Endothelial cell of umbilical vein (primary cell): ENCODE measurements around the gene PPP4C. TPM values are rescaled to one million over a fixed set of nuclear protein-coding genes. Genes with fewer than 3 reads are reported as not detected.
A peak's percentile ranks its signal among the peaks of the same experiment; 100 is the strongest.

Experiments used
- BruUV-seq: library from RNA; stranded (reverse); fragments of 400-500 nt; replicated peaks from 2 replicates; lab custom pipeline; 2021; lab: Mats Ljungman, UMichigan
- CTCF ChIA-PET: fragments of 300-600, 350-600 bp; sonication (Branson Sonifier 250); formaldehyde crosslinking; loops from one replicate; lab custom pipeline; 2021; ENCODE audit warnings: antibody characterized with exemption, inconsistent platforms; lab: Charles Lee
- POLR2A ChIA-PET: fragments of 300-600, 350-600 bp; sonication (Branson Sonifier 250); formaldehyde crosslinking; loops from one replicate; lab custom pipeline; 2021; ENCODE audit warnings: antibody characterized with exemption, inconsistent platforms; lab: Charles Lee
- DNase-seq: peaks from one replicate; pipeline ENCODE4 v3.0.0-alpha.2; 2011; ENCODE audit warnings: low read depth, low spot score
- FAIRE-seq: peaks from 2 replicates; lab custom pipeline; 2011; peaks lifted over from hg19 to GRCh38; lab: Jason Lieb, UNC
- H2AFZ ChIP-seq: 2 replicates; pipeline ENCODE4 v1.6.0; 2012; ENCODE audit warnings: low read depth, low read length, control low read depth, inconsistent platforms
- H3K27ac ChIP-seq: 2 replicates; pipeline ENCODE4 v1.5.1; 2011; ENCODE audit warnings: low read depth, mild to moderate bottlenecking, control low read depth, low read length, moderate library complexity; ENCODE audit not compliant: insufficient read depth
- H3K27me3 ChIP-seq, 2 experiments: 2 replicates each; pipeline versions ENCODE4 v1.6.0 to v1.6.1; 2011; ENCODE audit warnings: low read length in 2 of 2, mixed read lengths in 1 of 2; ENCODE audit not compliant: control insufficient read depth in 2 of 2, insufficient read depth in 2 of 2
- H3K36me3 ChIP-seq, 2 experiments: 2 replicates in 1 of 2; 3 replicates in 1 of 2; pipeline ENCODE4 v1.5.1; 2011; ENCODE audit warnings: low read length in 2 of 2, mild to moderate bottlenecking in 1 of 2, moderate library complexity in 1 of 2; ENCODE audit not compliant: control insufficient read depth in 2 of 2, insufficient read depth in 2 of 2; ENCODE audit errors: extremely low read depth in 1 of 2
- H3K4me1 ChIP-seq: 3 replicates; pipeline ENCODE4 v1.5.1; 2011; ENCODE audit warnings: mild to moderate bottlenecking, low read length; ENCODE audit not compliant: control insufficient read depth, insufficient read depth; ENCODE audit errors: extremely low read depth
- H3K4me2 ChIP-seq: 2 replicates; pipeline ENCODE4 v1.6.1; 2011; ENCODE audit warnings: low read length, control low read depth, mixed read lengths; ENCODE audit not compliant: insufficient read depth
- H3K4me3 ChIP-seq, 3 experiments: fragments of 200-600 bp in 1 of 3; sonication (generic), shearing (Covaris generic) in 1 of 3; replicated peaks in 1 of 3; 2 replicates each; pipeline ENCODE4 v1.5.1; 2011 to 2016; ENCODE audit warnings: control low read depth in 3 of 3, low read length in 3 of 3, mild to moderate bottlenecking in 2 of 3, inconsistent platforms in 1 of 3, low read depth in 1 of 3, moderate library complexity in 1 of 3; ENCODE audit not compliant: insufficient read depth in 1 of 3
- H3K79me2 ChIP-seq: 2 replicates; pipeline ENCODE4 v1.6.0; 2012; ENCODE audit warnings: low read length, inconsistent platforms; ENCODE audit not compliant: control insufficient read depth, insufficient read depth
- H3K9ac ChIP-seq: replicated peaks from 2 replicates; pipeline ENCODE3; 2011; ENCODE audit warnings: low read length, control low read depth; ENCODE audit not compliant: insufficient read depth; ENCODE audit errors: extremely low read depth
- H3K9me1 ChIP-seq: replicated peaks from 3 replicates; pipeline ENCODE4 v1.6.0; 2011; ENCODE audit warnings: mild to moderate bottlenecking, low read length; ENCODE audit not compliant: control insufficient read depth, insufficient read depth; ENCODE audit errors: extremely low read depth
- H3K9me3 ChIP-seq: replicated peaks from 2 replicates; pipeline ENCODE4 v1.5.1; 2012; ENCODE audit warnings: low read length, inconsistent platforms; ENCODE audit not compliant: control insufficient read depth, insufficient read depth
- H4K20me1 ChIP-seq: replicated peaks from 2 replicates; pipeline ENCODE3; 2011; ENCODE audit warnings: mild to moderate bottlenecking, low read length; ENCODE audit not compliant: control insufficient read depth, insufficient read depth; ENCODE audit errors: extremely low read depth
- MYC ChIP-seq: IDR thresholded peaks from one replicate; pipeline ENCODE4 v1.6.1; 2011; ENCODE audit warnings: mild to moderate bottlenecking, low read depth, low read length
- POLR2A ChIP-seq: IDR thresholded peaks from 2 replicates; pipeline ENCODE4 v1.6.1; 2012; ENCODE audit warnings: low read depth, mild to moderate bottlenecking, control low read depth, low read length
- POLR2AphosphoS5 ChIP-seq: IDR thresholded peaks from 2 replicates; pipeline ENCODE4 v1.6.1; 2012; ENCODE audit warnings: low read depth, mild to moderate bottlenecking, control low read depth, low read length, moderate library complexity; ENCODE audit not compliant: insufficient read depth
- dilution Hi-C: fragments of 300-500 bp; cut with MboI; formaldehyde crosslinking; loops from one replicate; pipeline ENCODE4 v1.15.0; 2019; ENCODE audit warnings: low sequenced_read_pairs; ENCODE audit not compliant: extremely low pct_ligation_motif_present
- intact Hi-C: fragments of 100-400 bp; cut with micrococcal nuclease; formaldehyde crosslinking; loops from one replicate; pipeline ENCODE4 v1.10.0; 2022
- polyA plus RNA-seq, 4 experiments: library from polyadenylated mRNA; depleted of rRNA in 3 of 4; stranded (reverse) in 3 of 4; unstranded in 1 of 4; fragments of >200 nt; gene quantifications; 2 replicates each; pipeline versions ENCODE4 v1.2.1 to v1.2.3, GENCODE V29; 2011 to 2012; ENCODE audit warnings: missing spikeins in 1 of 4
- total RNA-seq: library from RNA; stranded (reverse); gene quantifications from 2 replicates; pipeline ENCODE4 v1.2.3, GENCODE V29; 2021
- TF ChIP-seq, protein P1 (sequence below), 2 donors: IDR thresholded peaks; 1 replicate in 1 of 2; 2 replicates in 1 of 2; pipeline ENCODE4 v1.5.1; 2011; ENCODE audit warnings: low read length in 2 of 2, mild to moderate bottlenecking in 2 of 2, moderate library complexity in 2 of 2, control low read depth in 1 of 2, inconsistent platforms in 1 of 2, low read depth in 1 of 2; ENCODE audit not compliant: insufficient read depth in 1 of 2; ENCODE audit errors: extremely low read depth in 1 of 2

PPP4C gene
- total and polyA plus RNA-seq, 2 donors (not counting 3 experiments of a cell fraction or from before 2014, with no cell fraction given), result 167 to 327 TPM

DNA sequence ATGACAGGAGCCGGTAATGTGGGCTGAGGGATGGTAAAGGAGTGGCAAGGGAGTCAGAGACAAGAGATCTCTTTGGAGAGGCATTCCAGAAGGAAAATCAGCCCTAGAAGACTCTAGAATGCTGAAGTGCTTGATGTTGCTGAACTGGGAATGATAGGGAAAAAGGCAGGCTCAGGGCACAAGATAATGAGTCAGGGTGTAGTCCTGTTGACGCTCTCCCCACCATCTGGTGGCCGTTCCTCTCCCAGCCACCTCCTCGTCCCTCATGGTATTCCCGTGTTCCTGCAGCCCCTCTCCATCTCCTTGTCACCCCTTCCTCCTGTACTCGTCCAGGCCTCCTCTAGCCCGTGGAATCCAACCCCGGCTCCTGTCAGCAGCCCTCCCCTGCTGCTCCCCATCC, 21.3 kb upstream of the PPP4C start:
- Histone ChIP-seq H3K27ac (no peak overlapping the region), H3K79me2 (peaks cover 4% of the 10 kb centered on the region), H2AFZ (no peak overlapping the region), H3K9me3 (no peaks in the 10 kb centered on the region), H3K36me3 (peaks cover 0 to 5% of the 10 kb centered on the region in 2 experiments), H3K27me3 (no peaks in the 10 kb centered on the region), H3K4me1 (peaks cover 35% of the 10 kb centered on the region), H3K9me1 (no peaks in the 10 kb centered on the region), H3K4me3 (no peak overlapping the region), H4K20me1 (no peaks in the 10 kb centered on the region), H3K4me2 (peak overlapping the region; percentile 61), H3K9ac (no peak overlapping the region)
- TF ChIP-seq POLR2AphosphoS5, result no peak
- no TSS peak for BruUV-seq
- ChIA-PET POLR2A (interaction anchor here (0.9 to 2.7 kb wide), 2 partner anchors 11 kb away, joined by 7 to 21 read pairs; partner anchors contain the start of gene ALDOA), CTCF (interaction anchor here (1.0 to 5.8 kb wide), 15 partner anchors 8 to 595 kb away, joined by 3 to 55 read pairs (median 6); partner anchors contain the start of genes ALDOA, PPP4C, QPRT and TBX6)
- dilution Hi-C loops (no loop called here), intact Hi-C loops (loop anchor here (2.0 kb wide), 1 partner anchor 22 kb away; no protein-coding TSS in a partner anchor)
- DNase-seq (no peak), FAIRE-seq (no peak)

DNA sequence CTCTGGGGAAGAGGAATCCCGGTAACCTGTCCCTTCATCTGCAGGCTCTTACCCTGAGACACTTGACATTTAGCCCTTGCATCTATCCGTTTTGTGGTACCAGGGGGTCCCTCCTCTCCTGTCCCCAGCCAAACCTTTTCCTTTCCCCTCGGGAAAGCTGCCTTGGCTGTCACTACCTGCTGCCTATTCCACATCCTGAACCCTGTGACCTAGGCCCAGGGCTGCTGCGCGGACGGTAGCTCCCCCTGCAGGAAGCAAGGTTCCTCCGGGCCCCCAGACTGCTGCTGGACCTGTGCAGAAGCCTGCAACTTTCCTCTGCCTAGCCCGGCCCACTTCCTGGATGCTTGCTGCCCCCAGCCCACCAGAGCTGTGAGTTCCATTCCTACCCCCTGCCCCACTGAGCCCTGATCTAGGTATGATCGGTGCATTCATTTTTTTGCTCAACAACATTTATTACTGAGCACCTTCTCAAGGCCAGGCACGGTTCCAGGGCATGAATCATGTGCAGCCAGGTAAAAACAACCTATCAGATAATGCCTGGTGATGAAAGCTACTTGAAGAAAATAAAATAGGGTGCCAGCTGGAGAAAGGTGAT, 20.7 kb upstream of the PPP4C start:
- Histone ChIP-seq H3K4me2 (no peak overlapping the region), H3K36me3 (peaks cover 0 to 5% of the 10 kb centered on the region in 2 experiments), H3K4me3 (no peak overlapping the region), H4K20me1 (no peaks in the 10 kb centered on the region), H3K27me3 (no peaks in the 10 kb centered on the region), H3K9me3 (no peaks in the 10 kb centered on the region), H3K9ac (no peak overlapping the region), H3K9me1 (no peaks in the 10 kb centered on the region), H3K79me2 (peaks cover 4% of the 10 kb centered on the region), H3K4me1 (peaks cover 35% of the 10 kb centered on the region), H3K27ac (no peak overlapping the region), H2AFZ (no peak overlapping the region)
- ChIA-PET CTCF (interaction anchor here (0.6 to 5.8 kb wide), 18 partner anchors 9 to 703 kb away, joined by 3 to 55 read pairs (median 4); partner anchors contain the start of genes ALDOA, KCTD13, PPP4C and QPRT), POLR2A (interaction anchor here (0.5 to 2.7 kb wide), 3 partner anchors 10 to 16 kb away, joined by 3 to 21 read pairs (median 7); partner anchors contain the start of gene ALDOA)
- BruUV-seq, result no TSS peak
- dilution Hi-C loops, result no loop called here
- peak; percentile 32 for DNase-seq
- intact Hi-C loops, result loop anchor here (1.0 to 2.0 kb wide), 2 partner anchors 10 to 22 kb away; partner anchors contain the start of gene ALDOA
- FAIRE-seq, result peak; percentile 77
- TF ChIP-seq POLR2A (no peak), MYC (no peak)
- TF ChIP-seq, protein P1, sequence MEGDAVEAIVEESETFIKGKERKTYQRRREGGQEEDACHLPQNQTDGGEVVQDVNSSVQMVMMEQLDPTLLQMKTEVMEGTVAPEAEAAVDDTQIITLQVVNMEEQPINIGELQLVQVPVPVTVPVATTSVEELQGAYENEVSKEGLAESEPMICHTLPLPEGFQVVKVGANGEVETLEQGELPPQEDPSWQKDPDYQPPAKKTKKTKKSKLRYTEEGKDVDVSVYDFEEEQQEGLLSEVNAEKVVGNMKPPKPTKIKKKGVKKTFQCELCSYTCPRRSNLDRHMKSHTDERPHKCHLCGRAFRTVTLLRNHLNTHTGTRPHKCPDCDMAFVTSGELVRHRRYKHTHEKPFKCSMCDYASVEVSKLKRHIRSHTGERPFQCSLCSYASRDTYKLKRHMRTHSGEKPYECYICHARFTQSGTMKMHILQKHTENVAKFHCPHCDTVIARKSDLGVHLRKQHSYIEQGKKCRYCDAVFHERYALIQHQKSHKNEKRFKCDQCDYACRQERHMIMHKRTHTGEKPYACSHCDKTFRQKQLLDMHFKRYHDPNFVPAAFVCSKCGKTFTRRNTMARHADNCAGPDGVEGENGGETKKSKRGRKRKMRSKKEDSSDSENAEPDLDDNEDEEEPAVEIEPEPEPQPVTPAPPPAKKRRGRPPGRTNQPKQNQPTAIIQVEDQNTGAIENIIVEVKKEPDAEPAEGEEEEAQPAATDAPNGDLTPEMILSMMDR (IDR thresholded peaks at IDR 0.05; ENCODE audit: extremely low read depth in 1 of 2, insufficient read depth in 1 of 2, low read depth in 1 of 2, low read length in 2 of 2), result peak; percentile 52 to 79
